GM18907 (cell line): ENCODE data around the gene ZNF335.
"Not testable (repeated sequence)": the region's sequence is repeated elsewhere in the genome, so short reads cannot be mapped to it uniquely, and the experiment has no call there.

Experiments used
- ATAC-seq: cut with Tn5 transposase; IDR thresholded peaks from one replicate; pipeline ENCODE4 v1.9.1; 2021; ENCODE audit warnings: mild to moderate bottlenecking, moderate library complexity; ENCODE audit not compliant: unreplicated experiment

Gene ZNF335

DNA sequence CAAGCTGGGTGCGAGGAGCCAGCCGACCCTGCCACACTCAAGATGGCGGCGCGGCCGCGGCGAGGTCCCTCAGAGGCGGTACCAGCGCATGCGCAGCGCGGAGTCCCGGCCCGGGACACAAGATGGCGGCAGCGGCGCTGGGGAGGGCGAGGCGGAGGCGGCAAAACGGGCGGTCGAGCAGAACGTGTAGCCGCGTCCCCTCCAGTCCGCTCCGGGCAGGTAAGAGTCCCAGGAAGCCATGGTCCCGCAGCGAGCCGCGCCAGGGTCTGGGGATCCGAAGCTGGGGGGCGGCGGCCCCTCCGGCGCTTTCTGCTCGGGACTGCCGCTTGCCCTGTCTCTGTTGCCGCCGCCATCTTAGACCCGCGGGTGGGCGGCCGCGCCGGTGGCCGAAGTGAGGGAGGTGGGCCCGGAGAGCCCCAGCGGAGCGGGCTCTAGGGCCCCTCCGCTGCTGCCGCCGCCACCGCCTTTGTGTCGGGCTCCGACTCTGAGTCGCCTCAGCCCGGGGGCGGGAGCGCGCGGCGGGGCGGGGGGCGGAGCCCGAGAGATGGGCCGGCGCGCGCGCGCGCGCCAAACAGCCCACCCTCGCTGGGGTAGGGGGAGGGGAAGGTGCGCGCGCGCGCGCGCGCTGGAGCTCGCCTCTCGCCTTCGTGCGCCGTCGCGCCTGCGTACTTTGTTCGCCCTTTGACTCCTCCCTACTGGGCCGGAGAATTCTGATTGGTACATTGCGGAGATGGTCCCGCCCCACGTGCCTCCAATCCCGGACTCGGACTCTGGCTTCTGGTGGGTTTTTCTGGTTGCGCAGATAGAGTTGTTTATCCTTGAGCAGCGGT is 37.2 kb downstream of the ZNF335 start, which contains the start of gene PCIF1:
Gene PCIF1, plus strand, starts transcription at position 98 of the 830 bp plus-strand sequence. CDS start 4,317 bp downstream, outside the sequence.
- ATAC-seq = peak; percentile 77

DNA sequence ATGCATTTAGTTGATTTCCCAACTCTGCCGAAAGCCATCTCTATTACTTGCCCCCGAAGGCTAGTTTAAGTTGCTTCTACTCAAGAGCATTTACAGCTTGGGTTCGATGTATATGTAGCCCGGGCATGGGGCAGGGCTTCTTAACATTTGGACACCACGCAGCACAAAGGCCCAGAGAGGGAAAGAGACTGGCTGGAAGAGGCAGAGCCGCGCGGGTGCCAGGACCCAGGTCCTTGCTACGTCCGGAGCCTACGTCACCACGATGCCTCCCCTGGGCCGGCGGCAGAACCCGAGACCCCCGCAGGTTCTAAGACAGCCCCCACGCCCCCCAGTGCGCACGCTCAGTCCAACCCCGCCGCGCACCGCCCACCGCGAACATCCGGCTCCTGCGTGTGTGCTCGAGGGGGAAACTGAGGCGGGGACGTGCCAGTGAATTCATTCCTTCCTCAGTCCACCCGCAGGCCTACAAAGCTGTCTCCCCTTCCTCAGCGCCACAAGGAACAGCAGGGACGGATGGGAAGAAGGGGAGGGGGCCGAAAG is 37.9 kb downstream of the ZNF335 start:
- ATAC-seq = peak; percentile 26

DNA sequence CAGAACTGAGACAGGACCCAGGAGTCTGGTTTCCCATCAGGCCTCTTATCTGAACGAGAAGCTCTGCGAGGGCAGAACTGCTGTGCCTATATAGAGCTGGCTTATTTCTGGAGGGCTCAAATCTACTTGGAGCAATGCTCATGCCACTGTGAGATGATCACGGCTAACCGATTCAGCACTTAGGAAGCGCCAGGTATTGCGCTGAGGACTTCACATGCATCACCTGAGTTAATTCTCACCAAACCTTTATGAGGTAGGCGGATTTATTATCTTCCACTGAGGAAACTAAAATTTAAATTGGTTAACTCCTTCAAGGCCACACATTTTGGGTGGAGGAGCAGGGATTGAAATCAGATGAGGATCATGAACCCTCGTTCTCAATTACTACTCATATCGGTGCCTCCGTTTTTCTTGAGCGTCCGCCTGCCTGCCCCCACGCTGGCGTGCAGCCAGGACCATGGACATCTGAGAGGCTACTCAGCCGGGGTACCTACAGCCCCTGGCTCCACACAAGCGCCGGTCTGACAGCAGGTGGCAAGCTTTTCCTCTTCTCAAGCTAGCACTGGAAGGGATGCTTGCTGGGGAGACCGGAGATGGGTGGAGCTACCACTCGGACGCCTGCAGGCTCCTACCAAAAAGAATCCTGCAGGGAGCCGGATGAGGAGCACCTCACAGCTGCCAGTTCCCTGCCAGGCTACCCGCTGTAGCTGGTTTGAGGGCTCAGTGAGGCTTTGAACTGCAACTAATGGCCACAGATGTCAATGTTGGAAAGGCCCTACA is 38.5 kb downstream of the ZNF335 start:
- ATAC-seq = peak; percentile 21

DNA sequence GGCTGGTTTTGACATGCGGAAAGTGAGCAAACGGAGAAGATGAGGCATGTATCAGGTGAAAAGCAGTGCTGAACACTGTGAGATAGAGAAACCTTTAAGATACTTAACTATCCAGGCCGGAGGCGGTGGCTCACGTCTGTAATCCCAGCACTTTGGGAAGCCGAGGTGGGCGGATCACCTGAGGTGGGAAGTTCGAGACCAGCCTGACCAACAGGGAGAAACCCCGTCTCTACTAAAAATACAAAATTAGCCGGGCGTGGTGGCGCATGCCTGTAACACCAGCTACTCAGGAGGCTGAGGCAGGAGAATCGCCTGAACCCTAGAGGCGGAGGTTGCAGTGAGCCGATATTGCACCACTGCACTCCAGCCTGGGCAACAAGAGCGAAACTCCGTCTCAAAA is 40.3 kb downstream of the ZNF335 start:
- not testable (repeated sequence) for ATAC-seq

DNA sequence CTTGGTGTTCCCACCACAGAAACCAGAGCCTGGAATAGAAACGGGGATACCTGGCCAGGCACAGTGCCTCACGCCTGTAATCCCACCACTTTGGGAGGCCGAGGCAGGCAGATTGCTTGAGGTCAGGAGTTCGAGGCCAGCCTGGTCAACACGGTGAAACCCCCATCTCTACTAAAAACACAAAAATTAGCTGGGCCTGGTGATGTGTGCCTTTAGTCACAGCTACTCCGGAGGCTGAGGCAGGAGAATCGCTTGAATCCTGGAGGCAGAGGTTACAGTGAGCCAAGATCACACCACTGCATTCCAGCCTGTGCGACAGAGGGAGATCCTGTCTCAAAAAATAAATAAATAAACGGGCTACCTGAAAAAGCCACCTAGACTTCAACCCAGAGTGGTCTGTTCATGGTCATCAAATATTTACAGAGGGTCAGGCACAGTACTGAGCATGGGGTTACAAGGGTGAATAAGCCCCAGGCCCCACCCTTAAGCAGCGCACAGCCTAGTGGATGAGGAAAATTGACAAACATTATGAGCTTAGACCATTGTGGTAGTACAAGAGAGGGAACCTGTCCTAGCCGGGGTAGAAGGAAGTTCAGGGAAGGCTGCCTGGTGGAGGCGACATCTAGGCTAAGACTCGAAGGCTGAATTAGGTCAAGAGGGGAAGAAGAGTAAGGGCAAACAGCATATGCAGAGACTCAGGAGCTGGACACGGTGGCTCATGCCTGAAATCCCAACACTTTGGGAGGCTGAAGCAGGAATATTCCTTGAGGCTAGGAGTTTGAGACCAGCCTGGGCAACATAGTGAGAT is 44.7 kb downstream of the ZNF335 start:
- ATAC-seq = no peak

DNA sequence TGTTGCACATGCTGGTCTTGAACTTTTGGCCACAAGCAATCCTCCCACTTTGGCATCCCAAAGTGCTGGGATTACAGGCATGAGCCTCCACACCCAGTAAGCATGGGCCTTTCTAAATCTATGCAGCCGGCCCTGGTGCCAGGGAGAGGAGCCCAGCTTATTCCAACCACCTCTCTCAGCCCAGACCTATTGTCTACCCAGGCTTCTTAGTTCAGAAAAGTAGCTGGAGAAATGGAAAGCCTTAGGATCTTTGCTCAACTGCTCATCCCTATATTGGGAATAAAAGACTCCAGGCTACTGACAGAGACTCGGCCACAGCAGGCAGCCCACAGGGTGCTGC is 45.3 kb downstream of the ZNF335 start:
- ATAC-seq = no peak

DNA sequence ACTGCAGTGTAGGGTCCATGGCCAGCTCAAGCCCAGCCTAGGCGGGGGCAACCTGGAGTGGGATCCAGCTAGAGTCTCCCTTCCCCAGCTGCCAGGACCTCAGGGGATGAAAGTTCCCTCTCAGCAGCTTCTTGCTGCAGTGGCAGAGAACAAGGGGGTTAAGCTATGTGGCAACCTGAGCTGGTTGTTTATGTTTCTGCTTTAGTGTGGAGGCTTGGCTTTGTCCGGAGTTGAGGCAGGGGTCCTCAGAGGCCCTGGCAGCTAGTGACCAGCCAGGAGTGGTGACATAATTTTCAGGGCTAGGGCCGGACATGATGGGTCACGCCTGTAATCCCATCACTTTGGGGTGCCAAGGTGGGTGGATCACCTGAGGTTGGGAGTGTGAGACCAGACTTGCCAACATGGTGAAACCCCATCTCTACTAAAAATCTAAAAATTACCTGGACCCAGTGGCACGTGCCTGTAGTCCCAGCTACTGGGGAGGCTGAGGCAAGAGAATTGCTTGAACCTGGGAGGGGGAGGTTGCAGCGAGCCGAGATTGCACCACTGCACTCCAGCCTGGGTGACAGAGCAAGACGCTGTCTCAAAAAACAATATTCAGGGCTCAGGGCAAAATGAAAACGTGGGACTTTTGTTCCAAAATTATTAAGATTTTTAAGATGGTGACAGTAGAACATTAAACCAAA is 46.0 kb downstream of the ZNF335 start:
- ATAC-seq = no peak

DNA sequence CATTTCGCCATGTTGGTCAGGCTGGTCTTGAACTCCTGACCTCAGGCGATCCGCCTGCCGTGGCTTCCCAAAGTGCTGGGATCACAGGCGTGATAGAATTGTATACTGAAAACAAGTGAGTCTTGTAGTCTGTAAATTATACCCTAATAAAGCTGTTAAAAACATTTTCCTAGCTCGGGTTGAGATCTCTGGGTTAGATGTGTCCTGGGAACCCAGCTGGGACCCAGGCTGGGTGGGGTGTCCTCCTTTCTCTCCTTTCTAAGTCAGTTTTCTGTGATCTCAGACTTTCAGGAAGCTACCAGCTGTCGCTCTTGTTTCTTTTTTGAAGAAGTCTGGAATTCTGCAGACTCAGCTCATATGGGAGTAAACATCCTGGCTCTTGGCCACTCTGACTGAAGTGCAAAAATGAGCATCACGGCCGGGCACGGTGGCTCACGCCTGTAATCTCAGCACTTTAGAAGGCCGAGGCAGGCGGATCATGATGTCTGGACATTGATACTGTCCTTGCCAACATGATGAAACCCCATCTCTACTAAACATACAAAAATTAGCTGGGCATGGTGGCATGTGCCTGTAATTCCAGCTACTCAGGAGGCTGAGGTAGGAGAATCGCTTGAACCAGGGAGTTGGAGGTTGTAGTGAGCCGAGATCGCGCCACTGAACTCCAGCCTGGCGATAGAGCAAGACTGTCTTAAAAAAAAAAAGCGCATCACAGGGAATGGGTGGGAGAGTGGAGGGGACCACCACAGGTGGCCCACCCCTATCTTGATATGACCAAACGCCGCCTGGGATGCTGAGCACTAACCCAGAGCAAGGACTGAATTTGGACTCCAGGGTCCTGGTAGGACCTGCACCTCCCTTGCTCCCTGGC is 47.4 kb downstream of the ZNF335 start:
- no peak for ATAC-seq

DNA sequence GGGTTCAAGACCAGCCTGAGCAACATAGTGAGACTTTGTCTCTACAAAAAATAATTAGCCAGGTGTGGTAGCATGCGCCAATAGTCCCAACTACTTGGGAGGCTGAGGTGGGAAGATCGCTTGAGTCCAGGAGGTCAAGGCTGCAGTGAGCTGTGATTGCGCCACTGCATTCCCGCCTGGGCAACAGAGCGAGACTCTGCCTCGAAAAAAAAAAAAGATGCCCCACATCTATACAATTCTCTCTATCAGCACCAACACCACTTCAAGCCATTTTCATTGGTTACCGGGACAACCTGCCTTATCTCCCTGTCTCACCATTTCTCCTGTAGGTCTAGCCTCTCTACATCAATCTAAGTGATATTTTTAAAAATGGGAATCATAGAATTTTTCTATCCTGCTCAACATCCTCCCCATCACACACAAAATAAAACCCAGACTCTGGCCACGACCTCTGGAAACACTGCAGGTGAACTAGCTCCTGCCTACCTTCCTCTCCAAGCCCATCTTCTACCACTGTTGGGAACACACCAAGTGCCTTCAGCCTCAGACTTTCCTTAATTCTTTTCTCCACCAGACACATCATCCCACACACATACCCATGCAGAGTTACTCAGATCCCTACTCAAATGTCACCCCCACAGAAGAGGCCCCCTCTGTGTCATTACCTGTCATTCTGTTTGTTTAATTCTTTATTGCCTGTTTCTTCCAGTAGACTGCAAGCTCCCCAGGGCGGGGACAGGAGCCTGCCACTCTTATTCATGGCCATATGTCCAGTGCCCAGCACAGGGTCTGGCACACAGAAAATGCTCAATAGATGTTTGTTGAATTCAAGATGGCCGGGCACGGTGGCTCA is 50.4 kb downstream of the ZNF335 start:
- no peak for ATAC-seq

DNA sequence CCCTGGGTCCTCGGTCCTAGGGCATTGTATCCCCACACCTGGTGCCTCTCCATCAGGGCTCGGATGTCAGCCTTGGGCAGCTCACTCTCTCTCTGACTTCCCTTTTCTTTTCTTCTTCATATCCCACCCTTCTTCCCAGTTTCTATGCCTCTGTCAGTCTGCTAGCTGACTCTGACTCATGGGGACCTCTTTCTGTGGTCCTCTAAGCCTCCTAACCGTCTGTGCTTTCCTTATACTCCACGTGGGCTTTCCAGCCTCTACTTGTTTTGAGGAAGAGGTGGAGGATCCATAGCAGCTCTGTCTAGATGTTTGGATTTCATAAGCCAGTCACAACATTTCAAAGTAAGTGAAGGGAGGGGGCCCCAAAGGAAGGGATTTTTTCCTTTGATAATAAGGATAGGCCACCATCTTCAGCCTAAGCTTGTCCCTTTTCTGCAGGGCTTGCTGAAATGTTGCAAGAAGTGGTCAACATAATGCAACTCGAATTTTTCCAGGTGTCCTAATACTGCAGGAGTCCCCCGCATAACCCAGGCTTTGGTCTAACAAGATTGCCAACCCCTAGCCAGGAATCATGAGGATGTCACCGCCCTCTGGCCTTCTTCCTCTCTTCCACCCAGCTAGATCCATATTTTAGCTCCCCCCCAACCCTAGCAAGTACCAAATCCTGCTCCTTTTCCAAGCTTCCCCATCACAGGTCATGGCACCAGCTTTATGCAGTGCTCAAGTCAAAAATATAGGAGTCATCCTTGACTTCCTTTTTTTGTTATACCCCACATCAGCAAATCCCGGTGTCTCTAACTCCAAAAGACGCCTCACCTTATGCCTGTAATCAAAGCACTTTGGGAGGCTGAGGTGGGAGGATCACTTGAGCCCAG is 51.3 kb downstream of the ZNF335 start:
- ATAC-seq = no peak

DNA sequence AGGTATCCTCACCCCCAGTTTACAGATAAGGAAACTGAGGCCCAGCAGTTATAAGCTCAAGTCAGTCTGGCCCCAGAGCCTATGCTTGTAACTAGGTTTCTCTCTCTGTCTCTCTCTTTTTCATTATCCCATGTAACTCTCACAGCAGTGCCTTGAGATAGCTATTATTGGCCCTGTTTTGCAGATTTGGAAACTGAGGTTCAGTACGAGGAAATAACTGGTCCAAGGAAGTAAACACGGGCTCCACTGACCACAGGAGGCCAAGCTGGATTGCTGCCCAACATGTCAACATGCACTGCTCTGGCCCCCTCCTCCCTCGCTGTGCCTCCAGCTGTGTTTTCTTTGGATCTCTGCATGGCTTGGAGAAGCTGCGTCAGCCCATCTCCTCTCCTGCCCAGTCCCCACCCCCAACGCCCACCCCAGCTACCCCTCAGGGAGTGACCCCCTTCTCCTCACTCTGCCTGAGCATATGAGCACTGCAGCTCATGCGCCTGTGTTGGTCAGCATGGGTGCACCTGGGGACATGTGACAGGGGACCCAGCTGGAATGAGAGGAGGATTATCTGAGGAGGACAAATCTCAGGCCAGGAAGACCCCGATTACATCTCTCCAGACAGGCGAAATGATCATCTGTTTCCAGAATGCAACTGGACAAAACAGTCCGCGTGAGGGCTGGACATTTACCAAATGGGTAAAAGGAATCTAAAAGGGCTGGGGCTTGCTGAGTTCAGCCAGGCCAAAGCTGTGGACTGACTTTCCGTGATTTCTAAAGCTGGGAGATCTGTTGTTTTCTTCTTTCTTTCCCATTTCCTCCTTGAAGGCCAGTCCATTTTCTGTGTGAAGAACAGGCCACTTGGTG is 52.2 kb downstream of the ZNF335 start:
- no peak for ATAC-seq

DNA sequence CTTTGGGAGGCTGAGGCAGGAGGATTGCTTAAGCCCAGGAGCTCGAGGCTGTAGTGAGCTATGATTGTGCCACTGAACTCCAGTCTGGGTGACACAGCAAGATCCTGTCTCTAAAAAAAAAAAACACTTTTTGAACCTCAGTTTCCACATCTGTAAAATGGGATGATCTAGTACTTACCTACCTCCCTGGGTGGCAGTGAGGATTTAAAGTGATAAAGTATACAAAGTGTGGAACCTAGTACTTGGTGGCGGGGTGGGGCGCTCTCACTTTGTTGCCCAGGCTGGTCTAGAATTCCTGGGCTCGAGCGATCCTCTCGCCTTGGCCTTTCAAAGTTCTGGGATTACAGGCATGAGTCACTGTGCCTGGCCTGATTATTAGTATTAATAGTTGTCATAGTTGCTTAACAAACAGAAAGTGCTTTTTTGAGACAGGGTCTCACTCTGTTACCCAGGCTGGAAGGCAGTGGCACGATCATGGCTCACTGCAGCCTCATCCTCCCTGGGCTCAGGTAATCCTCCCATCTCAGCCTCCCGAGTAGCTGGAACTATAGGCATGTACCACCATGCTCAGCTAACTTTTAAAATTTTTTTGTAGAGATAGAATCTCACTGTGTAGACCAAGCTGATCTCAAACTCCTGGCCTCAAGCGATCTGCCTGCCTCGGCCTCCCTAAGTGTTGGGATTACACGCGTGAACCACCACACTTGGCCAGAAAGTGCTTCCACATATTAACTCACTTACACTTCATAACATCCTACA is 53.0 kb downstream of the ZNF335 start:
- ATAC-seq = no peak

DNA sequence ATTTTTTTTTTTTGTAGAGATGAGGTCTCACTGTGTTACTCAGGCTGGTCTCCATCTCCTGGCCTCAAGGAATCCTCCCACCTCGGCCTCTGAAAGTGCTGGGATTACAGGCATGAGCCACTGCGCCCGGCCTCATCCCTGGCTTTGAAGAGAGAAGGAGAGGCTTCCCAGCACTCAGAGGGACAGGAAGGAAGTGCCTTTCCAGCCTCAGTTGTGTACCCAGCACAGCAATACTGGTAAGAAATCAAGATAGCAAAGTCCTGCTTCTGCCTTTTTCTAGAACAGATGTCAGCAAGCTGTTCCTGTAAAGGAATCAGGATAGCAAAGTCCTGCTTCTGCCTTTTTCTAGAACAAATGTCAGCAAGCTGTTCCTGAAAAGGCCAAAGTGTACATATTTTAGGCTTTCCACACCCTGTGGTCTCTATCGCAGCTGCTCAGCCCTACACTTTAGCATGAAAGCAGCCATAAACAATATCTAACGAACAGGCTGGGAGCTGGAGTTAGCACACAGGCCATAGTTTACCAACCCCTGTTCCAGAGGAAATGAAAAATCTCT is 53.7 kb downstream of the ZNF335 start:
- no peak for ATAC-seq

DNA sequence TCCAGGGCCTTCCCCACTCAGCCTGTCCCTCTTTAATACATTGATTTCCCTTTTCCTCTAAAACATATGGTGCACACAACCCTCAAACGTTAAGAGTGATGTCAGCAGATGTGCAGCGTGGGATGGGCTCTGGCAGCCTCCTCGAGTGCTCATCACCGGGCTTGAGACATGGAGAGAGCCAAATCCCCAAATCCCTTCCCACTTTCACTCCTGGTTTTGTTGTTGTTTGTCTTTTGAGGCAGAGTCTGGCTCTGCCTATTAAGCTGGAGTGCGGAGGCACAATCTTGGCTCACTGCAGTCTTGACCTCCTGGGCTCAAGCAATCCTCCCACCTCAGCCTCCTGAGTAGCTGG is 54.2 kb downstream of the ZNF335 start:
- no peak for ATAC-seq

DNA sequence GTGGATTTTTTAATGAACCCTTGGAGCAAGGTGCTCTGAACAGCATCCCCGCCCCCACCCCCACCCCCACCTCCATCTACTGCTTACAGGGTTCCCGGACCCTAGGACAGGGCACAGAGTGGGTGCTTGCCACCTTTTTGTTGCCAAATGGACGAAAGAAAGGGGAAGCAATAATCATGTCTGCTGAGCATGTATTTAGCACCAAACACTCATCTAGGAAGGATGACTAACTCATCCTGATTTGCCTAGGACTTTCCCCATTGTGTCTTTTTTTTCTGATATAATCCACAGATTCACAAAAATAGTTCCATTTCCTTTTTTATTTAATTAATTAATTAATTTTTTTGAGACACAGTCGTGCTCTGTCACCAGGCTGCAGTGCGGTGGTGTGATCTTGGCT is 58.9 kb downstream of the ZNF335 start:
- ATAC-seq = no peak

DNA sequence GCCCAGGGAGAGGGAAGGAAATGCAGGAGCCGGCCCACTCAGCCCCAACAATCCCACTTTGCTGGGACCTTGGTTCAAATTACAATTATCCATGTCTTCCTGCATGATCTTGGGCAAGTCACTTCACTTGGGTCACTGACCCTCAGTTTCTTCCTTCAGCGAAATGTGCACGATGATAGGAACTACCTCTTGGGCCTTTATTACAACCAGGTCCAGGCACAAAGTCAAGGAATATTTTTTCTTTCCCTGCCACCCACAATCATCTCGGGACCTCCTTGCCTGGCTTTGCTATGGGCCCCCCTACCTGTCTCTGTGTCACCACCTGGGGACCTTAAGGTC is 59.7 kb downstream of the ZNF335 start:
- ATAC-seq = no peak
